Glomerular endothelial cell (primary cell): ENCODE measurements around the gene IGFBP2. TPM values are rescaled to one million over a fixed set of nuclear protein-coding genes. Genes with fewer than 3 reads are reported as not detected.
"Not testable (repeated sequence)": the region's sequence is repeated elsewhere in the genome, so short reads cannot be mapped to it uniquely, and the experiment has no call there.

Source experiments
- DNase-seq: peaks from one replicate; pipeline ENCODE4 v3.0.0-alpha.2; 2011; ENCODE audit warnings: low read depth, low spot score; ENCODE audit errors: extremely low read depth
- total RNA-seq: library from RNA; depleted of rRNA; stranded (reverse); fragments of >200 nt; gene quantifications from 2 replicates; pipeline ENCODE4 v1.2.3, GENCODE V29; 2015

Gene IGFBP2
- 268 and 272 TPM in 2 replicates for total RNA-seq

GRCh38 chr2:216632952-216633615 lies at the start of gene IGFBP2:
Gene IGFBP2 (plus strand): TSS chr2:216633420. CDS start chr2:216633524, 104 bp downstream.
- no peak for DNase-seq

- DNase-seq: no peak
These were observed 49.6 kb upstream of the IGFBP2 start for GRCh38 chr2:216583606-216584005.

- no peak for DNase-seq
These were observed 49.1 kb upstream of the IGFBP2 start for GRCh38 chr2:216584112-216584511.

GRCh38 chr2:216585441-216585840 lies 47.8 kb upstream of the IGFBP2 start:
- no peak for DNase-seq

GRCh38 chr2:216588861-216589710 lies 44.1 kb upstream of the IGFBP2 start:
- no peak for DNase-seq

GRCh38 chr2:216589791-216590190 lies 43.4 kb upstream of the IGFBP2 start:
- DNase-seq: no peak

- no peak for DNase-seq
These were observed 42.4 kb upstream of the IGFBP2 start for GRCh38 chr2:216590780-216591179.

- DNase-seq: no peak
These were observed 41.7 kb upstream of the IGFBP2 start for GRCh38 chr2:216591480-216591879.

GRCh38 chr2:216594081-216594480 lies 39.1 kb upstream of the IGFBP2 start:
- no peak for DNase-seq

- DNase-seq: no peak
These were observed 36.8 kb upstream of the IGFBP2 start for GRCh38 chr2:216596236-216596979.

GRCh38 chr2:216596980-216597509 lies 36.2 kb upstream of the IGFBP2 start:
- DNase-seq: no peak

- DNase-seq: not testable (repeated sequence)
These were observed 35.4 kb upstream of the IGFBP2 start for GRCh38 chr2:216597825-216598224.

GRCh38 chr2:216601632-216602409 lies 31.4 kb upstream of the IGFBP2 start:
- DNase-seq: no peak

- DNase-seq: no peak
These were observed 30.0 kb upstream of the IGFBP2 start for GRCh38 chr2:216603010-216603883.

GRCh38 chr2:216603884-216604245 lies 29.4 kb upstream of the IGFBP2 start:
- no peak for DNase-seq

GRCh38 chr2:216604458-216604857 lies 28.8 kb upstream of the IGFBP2 start:
- DNase-seq: no peak

GRCh38 chr2:216606551-216607276 lies 26.5 kb upstream of the IGFBP2 start:
- no peak for DNase-seq

GRCh38 chr2:216607277-216607560 lies 26.0 kb upstream of the IGFBP2 start:
- DNase-seq: no peak

GRCh38 chr2:216608525-216608924 lies 24.7 kb upstream of the IGFBP2 start:
- no peak for DNase-seq
